ENCODE data around the gene DNAJC28. TPM values are rescaled to one million over a fixed set of nuclear protein-coding genes. Genes with fewer than 3 reads are reported as not detected.

DNAJC28 gene
- total RNA-seq, 2 donors from 2014 or later: 0.54 to 0.79 TPM

GRCh38 chr21:33496345-33496744, 4.8 kb upstream of the DNAJC28 start:
- Mint-ChIP-seq H3K36me3 (ENCODE audit: low read depth) (no peaks in the 10 kb centered on the region), H3K9me3 (no peaks in the 10 kb centered on the region), H3K4me3 (no peak overlapping the region), H3K4me1 (peaks cover 8% of the 10 kb centered on the region), H3K27me3 (no peaks in the 10 kb centered on the region), H3K27ac (no peak overlapping the region)
- no peak for ATAC-seq (replicated peaks)

GRCh38 chr21:33495743-33496142, 4.2 kb upstream of the DNAJC28 start:
- Mint-ChIP-seq H3K4me3 (no peak overlapping the region), H3K27me3 (no peaks in the 10 kb centered on the region), H3K27ac (no peak overlapping the region), H3K36me3 (ENCODE audit: low read depth) (no peaks in the 10 kb centered on the region), H3K9me3 (no peaks in the 10 kb centered on the region), H3K4me1 (peaks cover 8% of the 10 kb centered on the region)
- no peak for ATAC-seq (replicated peaks)

- no peaks in the 10 kb centered on the region for H3K27me3 Mint-ChIP-seq
- no peaks in the 10 kb centered on the region for H3K9me3 Mint-ChIP-seq
- no peak for ATAC-seq (replicated peaks)
- no peak overlapping the region for H3K27ac Mint-ChIP-seq
- H3K36me3 Mint-ChIP-seq (ENCODE audit: low read depth): no peaks in the 10 kb centered on the region
- no peak overlapping the region for H3K4me3 Mint-ChIP-seq
- peaks cover 8% of the 10 kb centered on the region for H3K4me1 Mint-ChIP-seq
Observed at GRCh38 chr21:33493756-33494155, 2.2 kb upstream of the DNAJC28 start.

- ATAC-seq (replicated peaks): no peak
- H3K4me3 Mint-ChIP-seq: peak overlapping the region; percentile 98
- no peaks in the 10 kb centered on the region for H3K9me3 Mint-ChIP-seq
- no peaks in the 10 kb centered on the region for H3K36me3 Mint-ChIP-seq (ENCODE audit: low read depth)
- no peak overlapping the region for H3K27ac Mint-ChIP-seq
- H3K4me1 Mint-ChIP-seq: peaks cover 8% of the 10 kb centered on the region
- no peaks in the 10 kb centered on the region for H3K27me3 Mint-ChIP-seq
Observed at GRCh38 chr21:33492571-33492970, 1.1 kb upstream of the DNAJC28 start.

GRCh38 chr21:33490991-33491372, 534 bp downstream of the DNAJC28 start:
- ATAC-seq (replicated peaks): no peak
- H3K4me3 Mint-ChIP-seq: peak overlapping the region; percentile 98
- peaks cover 8% of the 10 kb centered on the region for H3K4me1 Mint-ChIP-seq
- peak overlapping the region; percentile 98 for H3K27ac Mint-ChIP-seq
- no peaks in the 10 kb centered on the region for H3K36me3 Mint-ChIP-seq (ENCODE audit: low read depth)
- no peaks in the 10 kb centered on the region for H3K27me3 Mint-ChIP-seq
- no peaks in the 10 kb centered on the region for H3K9me3 Mint-ChIP-seq

- no peaks in the 10 kb centered on the region for H3K36me3 Mint-ChIP-seq (ENCODE audit: low read depth)
- H3K9me3 Mint-ChIP-seq: no peaks in the 10 kb centered on the region
- ATAC-seq (replicated peaks): no peak
- peaks cover 8% of the 10 kb centered on the region for H3K4me1 Mint-ChIP-seq
- H3K4me3 Mint-ChIP-seq: no peak overlapping the region
- H3K27me3 Mint-ChIP-seq: no peaks in the 10 kb centered on the region
- no peak overlapping the region for H3K27ac Mint-ChIP-seq
Observed at GRCh38 chr21:33488936-33489335, 2.6 kb downstream of the DNAJC28 start.

- H3K36me3 Mint-ChIP-seq (ENCODE audit: low read depth): no peaks in the 10 kb centered on the region
- H3K9me3 Mint-ChIP-seq: no peaks in the 10 kb centered on the region
- H3K27me3 Mint-ChIP-seq: no peaks in the 10 kb centered on the region
- no peak overlapping the region for H3K27ac Mint-ChIP-seq
- ATAC-seq (replicated peaks): no peak
- no peak overlapping the region for H3K4me3 Mint-ChIP-seq
- peaks cover 8% of the 10 kb centered on the region for H3K4me1 Mint-ChIP-seq
Observed at GRCh38 chr21:33487996-33488395, 3.5 kb downstream of the DNAJC28 start.

- ATAC-seq (replicated peaks): no peak
- H3K27ac Mint-ChIP-seq: no peak overlapping the region
- H3K27me3 Mint-ChIP-seq: no peaks in the 10 kb centered on the region
- H3K4me1 Mint-ChIP-seq: peaks cover 5% of the 10 kb centered on the region
- H3K4me3 Mint-ChIP-seq: peak overlapping the region; percentile 86
- H3K36me3 Mint-ChIP-seq (ENCODE audit: low read depth): no peaks in the 10 kb centered on the region
- H3K9me3 Mint-ChIP-seq: no peaks in the 10 kb centered on the region
Observed at GRCh38 chr21:33481314-33481943, 10.1 kb downstream of the DNAJC28 start.

- H3K36me3 Mint-ChIP-seq (ENCODE audit: low read depth): no peaks in the 10 kb centered on the region
- no peak for ATAC-seq (replicated peaks)
- peak overlapping the region; percentile 86 for H3K4me3 Mint-ChIP-seq
- H3K9me3 Mint-ChIP-seq: no peaks in the 10 kb centered on the region
- H3K4me1 Mint-ChIP-seq: peaks cover 5% of the 10 kb centered on the region
- H3K27ac Mint-ChIP-seq: peak overlapping the region; percentile 93
- H3K27me3 Mint-ChIP-seq: no peaks in the 10 kb centered on the region
Observed at GRCh38 chr21:33480481-33481103, 10.9 kb downstream of the DNAJC28 start.

- H3K4me3 Mint-ChIP-seq: peak within 1 kb of the TSS; percentile 86
- H3K27me3 Mint-ChIP-seq: no peaks in the 10 kb centered on the region
- H3K36me3 Mint-ChIP-seq (ENCODE audit: low read depth): no peaks in the 10 kb centered on the region
- ATAC-seq (replicated peaks): peak; percentile 97
- peak within 1 kb of the TSS; percentile 93 for H3K27ac Mint-ChIP-seq
- no peaks in the 10 kb centered on the region for H3K9me3 Mint-ChIP-seq
- peaks cover 5% of the 10 kb centered on the region for H3K4me1 Mint-ChIP-seq
Observed at GRCh38 chr21:33479679-33480480, 11.6 kb downstream of the DNAJC28 start, which contains the start of gene TMEM50B. Gene TMEM50B, minus strand, starts transcription at chr21:33479974. Its CDS starts 11,089 bp downstream, at chr21:33468885.

GRCh38 chr21:33478935-33479678, 12.4 kb downstream of the DNAJC28 start:
- Mint-ChIP-seq H3K4me1 (peaks cover 5% of the 10 kb centered on the region), H3K9me3 (no peaks in the 10 kb centered on the region), H3K36me3 (ENCODE audit: low read depth) (no peaks in the 10 kb centered on the region), H3K4me3 (peak overlapping the region; percentile 86), H3K27me3 (no peaks in the 10 kb centered on the region), H3K27ac (peak overlapping the region; percentile 82)
- peak; percentile 20 for ATAC-seq (replicated peaks)

- H3K27me3 Mint-ChIP-seq: no peaks in the 10 kb centered on the region
- H3K36me3 Mint-ChIP-seq (ENCODE audit: low read depth): no peaks in the 10 kb centered on the region
Observed at GRCh38 chr21:33478182-33478581, 13.3 kb downstream of the DNAJC28 start.

GRCh38 chr21:33477066-33477465, 14.4 kb downstream of the DNAJC28 start:
- Mint-ChIP-seq H3K36me3 (ENCODE audit: low read depth) (no peaks in the 10 kb centered on the region), H3K27ac (no peak overlapping the region), H3K4me3 (peak overlapping the region; percentile 86), H3K4me1 (peaks cover 9% of the 10 kb centered on the region), H3K27me3 (no peaks in the 10 kb centered on the region), H3K9me3 (no peaks in the 10 kb centered on the region)
- ATAC-seq (replicated peaks): no peak

More at GRCh38 chr21:33478182-33478581, 13.3 kb downstream of the DNAJC28 start:
- Mint-ChIP-seq H3K4me1 (peaks cover 9% of the 10 kb centered on the region), H3K27ac (peak overlapping the region; percentile 82), H3K9me3 (no peaks in the 10 kb centered on the region), H3K4me3 (peak overlapping the region; percentile 86)
- no peak for ATAC-seq (replicated peaks)

- Mint-ChIP-seq H3K9me3 (no peaks in the 10 kb centered on the region), H3K4me3 (no peak overlapping the region), H3K27me3 (no peaks in the 10 kb centered on the region), H3K27ac (no peak overlapping the region), H3K4me1 (peaks cover 10% of the 10 kb centered on the region), H3K36me3 (ENCODE audit: low read depth) (no peaks in the 10 kb centered on the region)
- no peak for ATAC-seq (replicated peaks)
Observed at GRCh38 chr21:33473344-33473743, 18.2 kb downstream of the DNAJC28 start.

Measured in activated T-helper 17 cell treated with anti-CD3 and anti-CD28 coated beads, Interleukin-2, amount 50 U/mL, for 72 hours (primary cell).